ENCODE measurements around the gene SUGT1. TPM values are rescaled to one million over a fixed set of nuclear protein-coding genes. Genes with fewer than 3 reads are reported as not detected.
"Not testable (repeated sequence)": the region's sequence is repeated elsewhere in the genome, so short reads cannot be mapped to it uniquely, and the experiment has no call there.

The SUGT1 gene
- total RNA-seq, 1 experiment from 2014 or later: 132 TPM

DNA sequence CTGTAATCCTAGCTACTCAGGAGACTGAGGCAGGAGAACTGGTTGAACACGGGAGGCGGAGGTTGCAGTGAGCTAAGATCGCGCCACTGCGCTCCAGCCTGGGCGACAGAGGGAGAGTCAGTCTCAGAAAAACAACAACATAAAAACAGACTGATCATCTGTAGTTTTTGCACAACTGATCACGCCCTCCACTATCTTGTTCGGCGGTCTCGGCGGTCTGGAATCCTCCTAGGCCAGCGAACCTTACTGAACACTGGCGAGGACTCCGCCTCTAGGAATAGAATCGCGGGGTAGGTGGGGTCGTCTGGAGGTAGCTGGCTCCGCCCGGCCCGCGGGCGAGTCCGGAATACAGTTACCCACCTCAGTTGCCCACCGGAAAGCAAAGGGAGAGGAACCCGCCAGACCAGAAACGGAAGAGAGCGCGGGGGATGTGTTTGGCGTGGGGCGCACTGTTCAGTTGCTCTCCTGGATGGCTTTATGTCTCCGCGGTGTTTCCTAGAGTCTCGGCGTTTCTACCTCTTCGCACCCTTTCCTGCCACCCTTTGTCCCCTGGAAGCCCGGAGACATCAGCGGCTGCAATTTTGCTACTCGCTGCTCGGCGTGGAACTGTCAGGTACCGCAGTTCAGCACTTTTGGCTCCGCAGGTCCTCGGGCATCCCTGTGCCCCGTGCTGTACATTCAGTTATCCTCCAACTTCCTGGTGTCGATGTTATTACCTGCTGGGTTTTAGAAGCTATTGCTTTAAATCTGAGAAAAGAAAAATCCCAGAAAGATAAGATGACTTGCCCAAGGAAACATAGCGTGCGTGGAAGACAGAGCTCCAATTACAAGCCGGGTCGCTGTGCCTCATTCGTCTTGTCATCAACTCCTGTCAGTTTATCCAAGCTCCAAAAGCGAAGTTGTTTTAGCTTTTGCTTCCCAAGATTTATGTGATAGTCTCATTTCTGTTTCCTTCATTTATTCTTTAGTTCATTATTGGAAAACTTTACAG, 35.3 kb upstream of the SUGT1 start:
- ChIA-PET POLR2A (ENCODE audit: low non-redundant PET) (interaction anchor here (0.5 kb wide), 1 partner anchor 76 kb away, joined by 3 read pairs; no protein-coding TSS in a partner anchor), CTCF (no interaction called here)
- peak; percentile 94 for DNase-seq (ENCODE audit: low spot score)
- TF ChIP-seq, protein P1, sequence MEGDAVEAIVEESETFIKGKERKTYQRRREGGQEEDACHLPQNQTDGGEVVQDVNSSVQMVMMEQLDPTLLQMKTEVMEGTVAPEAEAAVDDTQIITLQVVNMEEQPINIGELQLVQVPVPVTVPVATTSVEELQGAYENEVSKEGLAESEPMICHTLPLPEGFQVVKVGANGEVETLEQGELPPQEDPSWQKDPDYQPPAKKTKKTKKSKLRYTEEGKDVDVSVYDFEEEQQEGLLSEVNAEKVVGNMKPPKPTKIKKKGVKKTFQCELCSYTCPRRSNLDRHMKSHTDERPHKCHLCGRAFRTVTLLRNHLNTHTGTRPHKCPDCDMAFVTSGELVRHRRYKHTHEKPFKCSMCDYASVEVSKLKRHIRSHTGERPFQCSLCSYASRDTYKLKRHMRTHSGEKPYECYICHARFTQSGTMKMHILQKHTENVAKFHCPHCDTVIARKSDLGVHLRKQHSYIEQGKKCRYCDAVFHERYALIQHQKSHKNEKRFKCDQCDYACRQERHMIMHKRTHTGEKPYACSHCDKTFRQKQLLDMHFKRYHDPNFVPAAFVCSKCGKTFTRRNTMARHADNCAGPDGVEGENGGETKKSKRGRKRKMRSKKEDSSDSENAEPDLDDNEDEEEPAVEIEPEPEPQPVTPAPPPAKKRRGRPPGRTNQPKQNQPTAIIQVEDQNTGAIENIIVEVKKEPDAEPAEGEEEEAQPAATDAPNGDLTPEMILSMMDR (conservative IDR thresholded peaks at IDR 0.05; ENCODE audit: low read depth, low read length): no peak
- TF ChIP-seq EZH2 (IDR thresholded peaks at IDR 0.05; ENCODE audit: borderline replicate concordance, low read depth, low read length, poor library complexity, severe bottlenecking): no peak
- peak overlapping the region; percentile 78 for H3K4me3 ChIP-seq (ENCODE audit: low read depth, low read length, poor library complexity, severe bottlenecking)
- TSS peak; percentile 77 for BruUV-seq (replicated peaks)
- peak overlapping the region; percentile 72 for H3K27ac ChIP-seq (ENCODE audit: low read depth, low read length, poor library complexity, severe bottlenecking)
- H3K4me1 ChIP-seq (ENCODE audit: insufficient read depth, low read length, poor library complexity, severe bottlenecking): no peaks in the 10 kb centered on the region
- no peaks in the 10 kb centered on the region for H3K36me3 ChIP-seq (ENCODE audit: insufficient read depth, low read length, poor library complexity, severe bottlenecking)
- H3K9me3 ChIP-seq (ENCODE audit: low read depth, low read length, poor library complexity, severe bottlenecking): no peaks in the 10 kb centered on the region
- H3K27me3 ChIP-seq (replicated peaks; ENCODE audit: insufficient read depth, low read depth, low read length, poor library complexity): no peaks in the 10 kb centered on the region
- intact Hi-C loops (cut with micrococcal nuclease; ENCODE audit: unreplicated experiment): loop anchor here (1.0 kb wide), 1 partner anchor 35 kb away; the partner anchor contains the start of gene SUGT1

DNA sequence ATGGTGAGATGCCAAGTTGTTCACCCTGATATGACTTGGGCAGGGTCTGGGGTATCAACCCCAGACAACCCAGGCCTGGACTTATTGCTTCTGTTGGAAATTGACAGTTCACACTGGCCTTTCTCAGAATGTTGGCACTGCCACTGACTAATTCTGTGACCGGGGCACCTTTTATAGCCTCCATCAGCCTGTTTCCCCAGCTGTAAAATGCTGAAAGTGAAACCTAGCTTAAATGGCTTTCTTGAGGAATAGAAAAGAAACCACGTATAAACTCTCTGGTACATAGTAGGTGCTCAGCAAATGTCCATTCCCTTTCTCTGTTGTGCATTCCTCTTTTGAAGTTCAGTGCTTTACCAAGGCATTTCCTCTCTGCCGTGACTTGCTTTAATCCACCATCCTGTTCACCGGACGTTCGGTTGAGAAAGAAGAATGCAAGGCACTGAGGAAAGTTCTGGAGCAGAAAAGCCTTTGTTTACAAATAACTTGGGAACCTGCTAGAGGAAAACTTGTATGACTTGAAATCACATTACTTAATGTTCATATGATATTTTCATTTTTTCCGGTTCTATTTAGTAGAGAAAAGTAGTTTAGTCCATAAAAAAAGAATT, 21.4 kb upstream of the SUGT1 start:
- H3K4me3 ChIP-seq (ENCODE audit: low read depth, low read length, poor library complexity, severe bottlenecking); H3K36me3 ChIP-seq (ENCODE audit: insufficient read depth, low read length, poor library complexity, severe bottlenecking); DNase-seq (ENCODE audit: low spot score); H3K27ac ChIP-seq (ENCODE audit: low read depth, low read length, poor library complexity, severe bottlenecking); H3K9me3 ChIP-seq (ENCODE audit: low read depth, low read length, poor library complexity, severe bottlenecking); BruUV-seq (replicated peaks); CTCF ChIA-PET; H3K4me1 ChIP-seq (ENCODE audit: insufficient read depth, low read length, poor library complexity, severe bottlenecking); H3K27me3 ChIP-seq (replicated peaks; ENCODE audit: insufficient read depth, low read depth, low read length, poor library complexity); intact Hi-C loops (cut with micrococcal nuclease; ENCODE audit: unreplicated experiment); POLR2A ChIA-PET (ENCODE audit: low non-redundant PET): not testable (repeated sequence)

DNA sequence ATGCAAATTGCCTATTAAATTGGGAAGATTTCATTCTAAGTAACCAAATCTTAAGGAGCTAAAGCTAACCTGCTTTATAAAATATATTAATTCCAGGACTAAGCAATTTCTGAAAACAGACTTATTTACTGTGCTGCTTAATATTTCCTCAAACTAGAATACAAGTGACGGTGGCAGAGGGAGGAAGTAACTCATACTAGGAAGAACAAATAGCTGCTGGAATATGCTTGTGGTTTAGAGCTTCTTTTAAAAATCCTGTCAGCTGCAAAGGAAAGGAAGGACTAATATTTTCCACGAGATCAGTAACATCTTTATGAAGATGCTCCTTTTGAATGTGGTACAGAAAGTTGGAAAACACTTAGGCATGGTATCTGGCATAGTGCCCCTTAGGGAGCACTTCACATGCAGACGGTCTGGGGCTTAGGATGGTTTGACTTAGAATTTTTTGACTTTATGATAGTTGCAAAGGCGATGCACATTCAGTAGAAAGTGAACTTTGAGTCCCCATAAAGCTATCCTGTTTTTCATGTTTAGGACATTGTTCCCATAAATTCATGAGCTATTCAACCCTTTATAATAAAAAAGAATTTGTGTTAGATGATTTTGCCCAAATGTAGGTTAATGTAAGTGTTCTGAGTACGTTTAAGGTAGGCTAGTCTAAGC, 13.8 kb upstream of the SUGT1 start:
- Histone ChIP-seq H3K9me3 (ENCODE audit: low read depth, low read length, poor library complexity, severe bottlenecking) (no peaks in the 10 kb centered on the region), H3K27me3 (replicated peaks; ENCODE audit: insufficient read depth, low read depth, low read length, poor library complexity) (no peaks in the 10 kb centered on the region), H3K4me1 (ENCODE audit: insufficient read depth, low read length, poor library complexity, severe bottlenecking) (no peaks in the 10 kb centered on the region), H3K27ac (ENCODE audit: low read depth, low read length, poor library complexity, severe bottlenecking) (no peak overlapping the region), H3K4me3 (ENCODE audit: low read depth, low read length, poor library complexity, severe bottlenecking) (no peak overlapping the region), H3K36me3 (ENCODE audit: insufficient read depth, low read length, poor library complexity, severe bottlenecking) (no peaks in the 10 kb centered on the region)
- TF ChIP-seq EZH2 (IDR thresholded peaks at IDR 0.05; ENCODE audit: borderline replicate concordance, low read depth, low read length, poor library complexity, severe bottlenecking): no peak
- TF ChIP-seq, protein P1 (conservative IDR thresholded peaks at IDR 0.05; ENCODE audit: low read depth, low read length): no peak
- intact Hi-C loops (cut with micrococcal nuclease; ENCODE audit: unreplicated experiment): no loop called here
- CTCF ChIA-PET: no interaction called here
- no peak for DNase-seq (ENCODE audit: low spot score)
- no TSS peak for BruUV-seq (replicated peaks)
- POLR2A ChIA-PET (ENCODE audit: low non-redundant PET): interaction anchor here (1.1 kb wide), 1 partner anchor 329 kb away, joined by 17 read pairs; no protein-coding TSS in a partner anchor
